HG02852 (cell line): Measurements from ENCODE around the gene ACOT13.
"Not testable (repeated sequence)": the region's sequence is repeated elsewhere in the genome, so short reads cannot be mapped to it uniquely, and the experiment has no call there.

Experiments
- ATAC-seq: cut with Tn5 transposase; IDR thresholded peaks from one replicate; pipeline ENCODE4 v1.9.1; 2021; ENCODE audit warnings: mild to moderate bottlenecking, moderate library complexity; ENCODE audit not compliant: unreplicated experiment

ACOT13 gene

GRCh38 chr6:24691550-24691949 is 24.7 kb downstream of the ACOT13 start:
- no peak for ATAC-seq

DNA sequence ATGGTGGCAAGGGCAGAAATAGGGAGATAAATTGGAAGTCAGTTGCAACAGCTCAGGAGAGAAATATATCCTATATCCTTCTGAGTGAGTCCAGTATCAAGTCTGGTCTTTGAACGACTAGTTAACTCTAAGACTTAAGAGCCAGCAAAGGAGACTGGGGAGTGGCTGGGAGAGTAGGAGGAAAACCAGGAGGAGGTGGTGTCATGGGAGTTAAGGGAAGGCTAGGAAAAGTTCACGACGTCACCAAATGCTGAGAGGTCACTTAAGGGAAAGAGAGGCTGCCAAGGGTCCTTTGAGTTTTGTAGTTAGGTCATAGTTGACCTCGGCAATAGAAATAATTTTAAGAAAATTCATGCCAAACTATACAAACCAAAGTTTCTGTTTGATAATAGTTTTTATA is 25.1 kb downstream of the ACOT13 start:
- ATAC-seq = no peak

DNA sequence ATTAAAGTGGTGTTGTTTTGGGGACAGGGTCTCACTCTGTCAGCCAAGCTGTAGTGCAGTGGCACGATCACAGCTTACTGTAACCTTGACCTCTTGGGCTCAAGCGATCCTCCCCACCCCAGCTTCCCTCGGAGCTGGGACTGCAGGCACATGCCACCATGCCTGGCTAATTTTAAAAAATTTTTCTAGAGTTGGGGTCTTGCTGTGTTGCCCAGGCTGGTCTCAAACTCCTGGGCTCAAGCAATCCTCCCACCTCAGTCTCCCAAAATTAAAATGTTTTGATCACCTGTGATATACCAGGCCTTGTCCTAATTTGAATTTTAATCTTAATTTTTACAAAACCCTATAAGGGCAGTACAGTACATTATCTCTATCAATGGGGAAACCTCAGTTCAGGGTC is 25.5 kb downstream of the ACOT13 start:
- ATAC-seq = no peak

- ATAC-seq = no peak
Measured at GRCh38 chr6:24692848-24693592, 26.1 kb downstream of the ACOT13 start.

GRCh38 chr6:24694198-24694597 is 27.3 kb downstream of the ACOT13 start:
- ATAC-seq = no peak

- peak; percentile 73 for ATAC-seq
Measured at GRCh38 chr6:24695635-24696034, 28.8 kb downstream of the ACOT13 start.

DNA sequence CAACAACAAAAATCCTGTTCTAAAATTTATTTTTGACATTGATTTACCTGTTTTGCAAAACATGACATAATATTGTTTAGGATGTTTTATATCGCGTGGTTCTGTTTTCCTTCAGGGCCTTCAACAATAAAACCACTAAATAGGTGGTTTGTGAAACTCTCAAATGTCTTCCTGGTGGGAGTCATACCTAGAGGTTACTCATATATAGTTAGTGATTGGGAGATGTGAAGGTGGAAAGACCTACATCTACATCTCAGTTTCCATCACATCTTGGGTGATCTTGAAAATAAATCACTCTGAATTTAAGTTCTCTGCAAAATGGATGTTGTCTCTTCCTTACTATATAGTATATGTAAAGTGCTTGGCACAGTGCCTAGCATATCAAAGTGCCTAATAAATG is 29.2 kb downstream of the ACOT13 start:
- no peak for ATAC-seq

- ATAC-seq = no peak
Measured at GRCh38 chr6:24699521-24700359, 32.9 kb downstream of the ACOT13 start.

DNA sequence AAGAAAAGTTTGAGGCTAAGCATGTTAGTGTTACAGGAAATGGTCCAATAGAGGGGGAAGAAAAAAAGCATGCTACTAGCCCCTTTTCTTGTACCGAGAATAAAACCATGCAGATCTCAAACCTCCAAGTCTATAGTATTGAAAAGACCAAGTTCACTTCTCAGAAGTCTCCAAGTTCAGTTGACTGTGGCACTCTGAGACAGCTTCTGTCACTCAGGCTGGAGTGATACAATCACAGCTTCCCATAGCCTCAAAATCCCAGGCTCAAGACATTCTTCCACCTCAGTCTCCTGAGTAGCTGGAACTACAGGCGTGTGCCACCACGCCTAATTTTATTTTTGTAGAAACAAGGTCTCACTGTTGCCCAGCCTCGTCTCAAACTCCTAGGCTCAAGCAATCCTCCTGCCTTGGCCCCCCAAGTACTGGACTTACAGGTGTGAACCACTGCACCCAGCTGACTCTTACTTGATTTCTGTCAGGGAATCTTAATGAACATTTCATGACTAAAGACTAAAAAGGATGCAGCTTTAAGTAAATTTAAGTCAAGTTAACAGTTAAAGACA is 35.9 kb downstream of the ACOT13 start:
- no peak for ATAC-seq

- no peak for ATAC-seq
Measured at GRCh38 chr6:24704468-24704867, 37.6 kb downstream of the ACOT13 start.

DNA sequence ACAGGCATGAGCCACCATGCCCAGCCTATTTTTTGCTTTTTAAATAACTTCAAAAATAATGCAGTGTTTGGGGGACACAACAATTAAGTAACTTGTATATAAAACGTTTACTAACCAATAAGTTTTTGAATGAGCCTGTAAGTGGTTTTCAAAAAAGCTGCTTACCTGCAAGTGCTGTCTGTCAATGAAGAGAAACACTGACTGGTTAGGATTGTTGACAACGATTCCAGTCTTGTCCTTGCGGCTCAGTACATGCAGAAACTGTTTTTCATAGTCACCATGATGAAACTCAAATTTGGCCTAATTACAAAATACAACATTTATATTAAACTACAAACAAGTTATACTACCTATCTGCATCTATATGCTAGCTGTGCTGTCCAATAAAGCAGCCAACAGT is 41.7 kb downstream of the ACOT13 start:
- ATAC-seq = no peak

DNA sequence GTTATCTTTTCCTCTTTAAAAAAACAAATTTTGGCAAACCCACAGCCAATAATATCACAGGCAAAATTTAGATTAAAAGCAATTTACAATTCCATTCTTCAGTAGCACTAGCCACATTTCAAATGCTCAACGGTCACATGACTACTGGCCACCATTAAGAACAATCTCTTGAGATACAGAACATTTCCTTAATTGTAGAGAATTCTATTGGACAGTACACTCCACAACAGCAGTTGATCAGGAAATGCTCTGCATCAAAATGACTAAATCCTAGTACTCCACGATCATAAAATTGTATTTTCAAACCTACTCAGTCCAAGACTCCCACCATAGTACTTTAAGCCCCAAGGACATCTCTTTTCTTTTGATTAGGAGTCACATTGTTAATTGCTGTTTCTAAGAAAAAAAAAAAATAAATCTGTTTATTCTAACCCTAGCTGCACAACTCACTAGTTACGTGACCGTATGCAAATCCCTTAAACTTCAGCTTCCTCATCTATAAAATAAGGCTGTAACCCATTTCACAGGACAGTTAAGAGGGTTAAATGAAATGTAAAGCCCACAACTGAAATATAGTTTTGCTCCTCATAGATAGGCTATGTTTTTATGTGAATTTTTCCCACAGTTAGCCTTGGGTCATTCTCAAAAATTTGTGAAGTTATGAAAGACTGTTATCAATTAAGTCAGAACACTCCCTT is 42.3 kb downstream of the ACOT13 start:
- ATAC-seq = no peak

DNA sequence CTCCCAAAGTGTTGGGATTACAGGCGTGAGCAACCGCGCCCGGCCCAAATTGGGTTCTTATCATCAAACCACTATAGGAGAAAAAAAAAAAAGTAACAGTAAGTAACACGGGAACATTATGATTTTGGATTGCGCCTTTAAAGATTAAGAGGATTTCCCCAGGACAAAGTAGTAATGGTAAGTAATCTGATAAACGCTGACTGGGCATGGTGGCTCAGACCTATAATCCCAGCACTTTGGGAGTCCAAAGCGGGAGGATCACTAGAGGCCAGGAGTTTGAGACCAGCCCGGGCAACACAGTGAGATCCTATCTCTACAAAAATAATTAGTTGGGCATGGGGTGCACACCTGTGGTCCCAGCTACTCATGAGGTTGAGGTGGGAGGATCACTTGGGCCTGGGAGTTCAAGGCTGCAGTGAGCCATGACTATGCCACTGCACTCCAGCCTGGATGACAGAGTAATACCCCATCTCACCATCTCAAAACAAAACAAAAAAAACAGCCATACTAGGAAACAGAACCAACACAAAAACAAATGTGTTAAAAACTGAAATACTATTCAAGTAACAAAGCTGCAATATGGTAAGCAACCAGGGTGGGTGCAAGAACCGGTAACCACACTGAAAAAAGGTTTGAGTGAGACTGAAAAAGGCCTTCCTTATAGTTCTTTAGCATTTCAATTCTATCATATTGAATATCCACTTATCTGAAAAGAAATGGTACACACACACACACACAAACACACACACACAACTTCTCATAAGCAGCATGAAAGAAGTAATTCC is 43.8 kb downstream of the ACOT13 start:
- ATAC-seq = no peak

DNA sequence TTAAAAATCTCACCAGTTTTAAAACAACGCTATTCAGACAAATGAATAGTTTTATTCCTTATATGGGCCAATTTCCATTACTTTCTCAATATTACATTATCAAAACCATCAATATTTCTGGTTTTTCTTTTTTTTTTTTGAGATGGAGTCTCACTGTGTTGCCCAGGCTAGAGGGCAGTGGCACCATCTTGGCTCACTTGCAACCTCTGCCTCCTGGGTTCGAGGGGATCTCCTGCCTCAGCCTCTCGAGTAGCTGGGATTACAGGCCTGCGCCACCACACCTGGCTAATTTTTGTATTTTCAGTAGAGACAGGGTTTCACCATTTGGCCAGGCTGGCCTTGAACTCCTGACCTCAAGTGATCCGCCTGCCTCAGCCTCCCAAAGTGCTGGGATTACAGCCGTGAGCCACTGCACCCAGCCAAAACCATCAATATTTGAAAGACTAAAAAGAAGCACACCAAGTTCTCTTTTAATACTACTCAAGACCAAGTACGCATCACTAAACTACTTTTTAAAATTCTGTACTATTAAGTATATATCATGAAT is 49.8 kb downstream of the ACOT13 start:
- not testable (repeated sequence) for ATAC-seq

DNA sequence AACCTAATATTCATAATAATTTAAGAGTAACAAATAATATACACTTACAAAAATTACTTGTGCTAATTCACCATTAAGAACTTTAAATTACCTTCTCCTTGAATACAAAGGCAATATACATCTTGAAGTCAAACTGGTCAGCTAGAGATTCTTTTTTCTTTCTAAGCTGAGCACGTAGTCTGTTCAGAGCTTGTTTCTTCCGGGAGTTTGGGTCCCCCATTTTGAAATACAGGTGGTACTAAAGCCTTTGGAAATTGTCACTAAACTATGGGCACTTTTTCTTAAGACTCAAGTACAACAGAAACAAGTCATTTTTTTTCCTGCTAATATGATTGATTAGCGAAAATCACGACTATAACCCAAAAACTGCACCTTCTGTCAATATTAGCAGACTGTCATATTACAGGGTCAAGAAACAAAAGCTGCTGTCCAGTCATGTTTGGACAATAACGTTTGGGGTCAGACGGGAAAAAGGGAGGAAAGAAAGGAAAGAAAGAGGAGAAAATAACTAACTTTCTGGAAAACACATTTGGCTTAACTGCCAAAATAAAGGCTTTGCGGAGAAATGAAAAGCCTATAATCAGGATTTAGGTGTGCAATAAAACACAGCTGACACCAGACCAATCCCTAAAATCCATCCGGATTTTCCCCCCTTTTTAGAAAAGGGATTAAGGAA is 51.7 kb downstream of the ACOT13 start:
- ATAC-seq = no peak

DNA sequence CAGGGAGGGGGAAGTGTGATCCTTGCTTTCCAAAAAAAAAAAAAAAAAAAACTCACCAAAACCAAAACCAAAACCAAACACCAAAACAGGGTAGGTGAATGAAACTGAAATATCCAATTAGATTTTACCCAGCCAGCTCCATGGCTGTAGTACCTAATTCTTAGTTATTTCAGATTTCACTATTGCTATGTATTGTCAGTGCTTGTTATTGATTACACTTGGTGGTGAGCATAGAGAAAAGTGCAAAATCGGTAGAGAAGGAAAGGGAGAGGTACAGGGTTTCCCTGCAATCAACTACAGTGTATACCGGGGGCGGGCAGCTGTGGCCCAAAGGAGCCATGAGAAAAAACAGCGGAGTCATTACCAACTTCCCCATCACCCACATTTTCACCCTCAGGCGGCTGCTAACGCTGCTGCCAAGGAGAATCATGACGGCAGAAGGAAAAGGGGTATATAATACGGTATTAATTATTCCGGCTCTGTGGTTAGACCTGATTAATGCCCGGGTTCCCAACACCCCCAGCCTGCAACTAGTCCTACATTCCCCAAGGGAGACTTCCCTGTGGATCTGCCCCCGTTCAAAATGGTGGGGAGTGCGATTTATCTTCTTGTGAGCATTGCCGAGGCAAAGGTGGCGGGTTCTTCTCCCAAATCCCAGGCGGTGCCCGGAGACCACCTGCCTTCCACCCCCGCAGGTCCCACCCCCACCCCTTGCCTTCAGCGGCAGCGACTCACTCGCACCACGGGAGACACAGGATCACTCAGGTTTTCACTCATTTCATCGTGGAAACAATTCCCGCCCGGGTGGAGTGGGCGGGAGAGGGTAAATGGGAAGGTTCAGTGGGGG is 52.5 kb downstream of the ACOT13 start, which contains the start of gene C6orf62:
Gene C6orf62, minus strand, starts transcription at position 30 of the 847 bp plus-strand sequence. CDS start 486 bp downstream, outside the sequence.
- no peak for ATAC-seq

DNA sequence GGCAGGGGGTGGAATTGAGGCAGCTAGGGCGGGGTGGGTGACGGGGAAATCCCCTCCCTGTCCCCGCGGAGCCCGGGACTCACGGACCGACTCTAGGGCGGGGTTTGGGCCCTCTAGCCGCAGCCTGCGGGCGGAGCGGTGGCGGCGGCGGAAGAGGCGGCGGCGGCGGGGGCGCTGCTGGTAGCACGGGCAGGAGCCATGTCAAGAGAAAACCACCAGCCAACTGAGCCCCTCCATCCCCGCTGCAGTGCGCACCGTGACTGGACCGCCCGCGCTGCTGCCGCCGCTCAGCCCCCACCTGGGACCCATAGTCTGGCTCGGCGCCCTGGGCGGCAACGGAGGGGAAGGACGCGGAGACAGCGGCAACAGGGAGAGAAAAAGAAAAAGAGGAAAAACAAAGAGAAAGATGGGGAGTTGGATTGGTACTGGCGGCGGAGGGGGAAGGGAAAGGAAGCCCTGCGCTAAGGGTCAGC is 53.3 kb downstream of the ACOT13 start:
- no peak for ATAC-seq
